Measurements from ENCODE around the gene PRPS2. TPM values are rescaled to one million over a fixed set of nuclear protein-coding genes. Genes with fewer than 3 reads are reported as not detected.

PRPS2 gene
- total RNA-seq = 78.3 and 79.1 TPM in 2 replicates

GRCh38 chrX:12791257-12792228 lies at the start of gene PRPS2:
TSS of gene PRPS2 (plus strand) at chrX:12791412. CDS start at chrX:12791498, 86 bp downstream.
- intact Hi-C loops (cut with micrococcal nuclease) = loop anchor here (1.0 to 5.0 kb wide), 2 partner anchors 20 to 1236 kb away; partner anchors contain the start of gene GEMIN8

GRCh38 chrX:12741416-12741815 lies 49.8 kb upstream of the PRPS2 start:
- intact Hi-C loops (cut with micrococcal nuclease) = no loop called here

- intact Hi-C loops (cut with micrococcal nuclease) = no loop called here
These were observed 43.8 kb upstream of the PRPS2 start for GRCh38 chrX:12747433-12747832.

DNA sequence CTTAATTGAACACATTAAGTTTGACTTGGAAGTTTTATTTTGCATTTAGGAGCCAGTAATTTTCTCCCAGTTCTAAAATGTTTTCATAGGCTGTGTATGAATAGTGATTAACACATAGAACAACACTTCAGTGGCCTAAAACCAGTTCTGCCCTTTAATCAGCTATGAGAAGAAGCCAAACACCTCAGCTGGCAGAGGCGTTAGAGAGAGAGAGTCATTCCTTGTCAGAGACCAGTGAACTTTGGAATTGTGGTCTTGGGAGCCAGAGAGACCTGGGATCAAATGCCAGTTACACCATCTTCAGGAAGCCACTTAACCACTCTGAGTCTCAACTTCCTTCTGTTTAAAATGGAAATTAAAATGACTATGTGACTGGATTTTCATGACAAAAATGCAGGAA lies 39.3 kb upstream of the PRPS2 start:
- intact Hi-C loops (cut with micrococcal nuclease) = no loop called here

DNA sequence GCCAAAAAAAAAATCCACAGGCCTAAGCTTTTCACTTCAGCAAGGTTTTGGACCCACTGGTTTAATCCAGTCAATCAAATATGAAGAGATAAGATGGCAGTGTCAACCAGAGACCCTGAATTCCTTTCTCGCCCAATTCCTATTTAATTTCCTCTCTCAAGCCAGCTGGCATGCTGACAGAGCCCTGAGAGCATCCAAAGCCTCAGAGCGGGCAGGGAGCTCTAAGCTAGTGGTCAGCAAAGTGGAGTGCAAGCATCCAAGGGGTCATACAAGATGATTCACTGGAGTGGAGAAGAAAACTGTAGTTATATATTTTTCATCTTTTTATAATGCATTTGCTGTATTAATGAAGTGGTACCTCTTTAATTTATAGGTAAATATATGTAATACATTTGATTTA lies 37.8 kb upstream of the PRPS2 start:
- intact Hi-C loops (cut with micrococcal nuclease) = no loop called here

DNA sequence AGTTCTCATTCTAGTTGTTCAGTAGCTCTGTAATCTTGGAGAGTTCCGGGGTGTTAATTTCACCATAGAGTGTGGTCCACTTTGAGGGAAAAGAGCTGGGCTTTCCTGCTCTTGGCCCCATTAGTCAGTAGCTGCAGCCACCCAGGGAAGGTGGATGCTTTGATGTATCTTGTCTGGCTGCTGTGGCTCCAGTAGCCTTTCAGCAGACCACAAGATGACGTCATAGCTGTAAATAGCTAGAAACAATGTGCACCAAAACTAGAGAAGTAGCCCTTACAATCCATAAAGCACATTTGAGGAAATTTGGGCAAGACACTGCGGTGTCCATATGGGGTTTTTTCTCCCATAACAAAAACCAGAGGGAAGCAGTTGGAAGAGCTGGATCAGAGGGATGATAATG lies 32.9 kb upstream of the PRPS2 start:
- intact Hi-C loops (cut with micrococcal nuclease) = no loop called here

DNA sequence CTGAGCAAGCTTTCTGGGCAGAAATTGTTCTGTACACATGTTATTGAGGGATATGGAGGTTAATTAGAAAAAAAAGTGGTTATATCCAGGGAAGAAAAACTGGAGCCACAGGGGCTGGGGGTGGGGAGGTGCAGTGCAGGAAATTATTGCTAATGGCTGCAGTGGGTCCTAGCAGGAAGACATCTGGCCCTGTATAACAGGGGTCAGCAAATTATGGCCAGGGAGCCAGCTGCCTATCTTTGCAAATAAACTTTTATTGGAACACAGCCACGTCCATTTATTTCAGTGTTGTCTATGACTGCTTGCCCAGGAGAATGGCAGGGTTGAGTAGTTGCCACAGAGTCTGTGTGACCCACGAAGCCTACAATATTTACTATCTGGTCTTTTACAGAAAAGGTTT lies 23.4 kb upstream of the PRPS2 start:
- intact Hi-C loops (cut with micrococcal nuclease) = no loop called here

- intact Hi-C loops (cut with micrococcal nuclease) = no loop called here
These were observed 22.7 kb upstream of the PRPS2 start for GRCh38 chrX:12768491-12768890.

DNA sequence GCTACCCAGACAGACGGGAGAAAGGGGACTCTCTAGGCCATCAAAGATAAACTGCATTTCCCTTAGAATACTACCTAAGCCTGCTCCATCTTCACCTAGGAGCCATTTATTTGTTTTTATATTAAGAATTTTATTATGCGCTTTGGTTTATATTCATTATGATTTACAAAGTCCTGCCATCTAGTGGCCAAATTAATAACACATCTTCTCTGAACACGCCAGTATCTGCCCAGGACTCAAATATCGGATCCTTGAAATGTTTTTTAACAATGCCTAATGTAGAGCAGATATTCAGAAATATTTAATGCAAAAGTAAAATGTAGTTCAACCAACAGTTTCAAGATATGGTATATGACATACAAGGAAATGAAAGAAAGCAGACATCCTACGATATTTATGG lies 20.8 kb upstream of the PRPS2 start:
- intact Hi-C loops (cut with micrococcal nuclease) = loop anchor here (5.0 kb wide), 1 partner anchor 122 kb away; no protein-coding TSS in a partner anchor

DNA sequence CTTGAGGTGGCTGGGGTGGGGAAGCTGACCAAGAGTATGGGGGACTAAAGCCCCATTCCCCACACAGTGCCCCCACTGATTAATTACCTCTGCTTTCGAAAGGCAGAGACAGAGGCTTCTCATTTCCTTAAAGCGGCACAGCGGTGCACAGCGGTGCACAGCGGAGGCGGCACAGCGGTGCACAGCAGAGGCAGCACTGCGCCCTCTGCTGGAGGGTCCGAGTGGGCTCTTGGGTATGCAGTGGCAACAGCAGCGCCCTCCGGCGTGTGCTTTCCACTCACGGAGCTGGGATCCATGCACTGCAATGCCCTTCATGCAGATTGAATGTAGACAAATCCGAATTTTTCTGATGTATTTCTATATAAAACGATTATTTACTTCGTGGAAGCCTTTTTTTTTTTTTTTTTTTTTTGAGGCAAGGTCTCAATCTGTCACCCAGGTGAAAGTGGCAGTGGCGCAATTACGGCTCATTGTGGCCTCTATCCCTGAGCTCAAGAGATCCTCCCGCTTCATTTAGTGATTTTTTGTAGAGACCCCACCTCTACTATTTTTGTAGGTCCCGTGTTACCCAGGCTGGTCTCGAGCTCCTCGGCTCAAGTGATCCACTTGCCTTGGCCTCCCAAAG lies 19.7 kb upstream of the PRPS2 start:
- intact Hi-C loops (cut with micrococcal nuclease) = loop anchor here (1.0 to 5.0 kb wide), 2 partner anchors 20 to 121 kb away; partner anchors contain the start of gene PRPS2

DNA sequence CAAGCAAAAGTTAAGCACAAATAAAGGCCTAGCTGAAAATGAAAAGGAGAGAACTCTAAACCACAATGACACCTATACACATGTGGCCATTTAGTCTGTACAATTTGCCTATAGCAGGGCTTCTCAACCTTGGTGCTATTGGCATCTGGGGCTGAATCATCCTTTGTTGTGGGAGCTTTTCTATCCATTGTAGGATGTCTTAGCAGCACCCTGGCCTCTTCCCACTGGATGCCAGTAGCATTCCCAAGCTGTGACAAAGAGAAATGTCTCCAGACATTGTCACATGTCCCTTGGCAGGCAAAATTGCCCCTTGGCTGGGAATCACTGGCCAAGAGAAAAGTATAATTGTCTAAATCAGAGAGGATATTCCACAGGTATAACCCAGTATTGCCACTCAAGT lies 13.5 kb upstream of the PRPS2 start:
- intact Hi-C loops (cut with micrococcal nuclease) = no loop called here

DNA sequence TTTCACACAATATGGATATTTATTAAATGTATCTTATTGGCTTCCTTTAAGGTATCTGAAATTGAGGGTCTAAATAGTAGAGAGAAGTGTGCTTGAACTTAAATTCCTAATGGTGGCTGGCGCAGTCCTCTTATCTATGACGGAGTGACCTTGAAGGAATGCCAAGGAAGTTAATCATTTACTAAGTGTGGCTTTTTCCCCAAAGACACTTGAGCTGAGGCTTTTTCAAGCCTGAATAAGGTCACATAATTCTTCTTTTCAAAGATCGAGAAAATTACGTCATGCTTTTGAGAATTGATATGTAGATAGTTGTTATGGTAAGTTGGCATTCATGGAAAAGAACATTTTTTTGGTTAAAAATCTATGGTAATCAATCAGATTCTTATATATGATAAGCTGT lies 11.7 kb upstream of the PRPS2 start:
- intact Hi-C loops (cut with micrococcal nuclease) = no loop called here

DNA sequence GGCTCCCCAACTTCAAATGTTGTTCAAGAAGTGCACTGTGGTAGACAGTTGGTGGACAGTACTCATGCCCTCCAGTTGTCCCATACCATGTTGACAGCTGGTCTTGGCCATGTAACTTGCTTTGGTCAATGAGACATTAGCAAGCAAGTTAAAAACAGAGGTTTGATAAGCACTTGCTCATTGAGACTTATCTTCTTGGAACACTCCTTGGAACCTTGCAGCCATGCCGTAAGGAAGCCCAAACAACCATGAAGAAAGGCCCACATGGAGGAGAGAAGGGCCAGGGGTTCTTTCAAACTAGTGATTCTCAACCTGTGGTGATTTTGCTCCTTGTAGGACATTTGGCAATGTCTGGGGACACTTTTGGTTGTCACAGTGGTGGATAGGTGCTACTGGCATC lies 2.6 kb upstream of the PRPS2 start:
- intact Hi-C loops (cut with micrococcal nuclease) = no loop called here

- intact Hi-C loops (cut with micrococcal nuclease) = loop anchor here (5.0 kb wide), 1 partner anchor 1237 kb away; the partner anchor contains the start of gene GEMIN8
These were observed 1.2 kb upstream of the PRPS2 start for GRCh38 chrX:12789976-12790375.

DNA sequence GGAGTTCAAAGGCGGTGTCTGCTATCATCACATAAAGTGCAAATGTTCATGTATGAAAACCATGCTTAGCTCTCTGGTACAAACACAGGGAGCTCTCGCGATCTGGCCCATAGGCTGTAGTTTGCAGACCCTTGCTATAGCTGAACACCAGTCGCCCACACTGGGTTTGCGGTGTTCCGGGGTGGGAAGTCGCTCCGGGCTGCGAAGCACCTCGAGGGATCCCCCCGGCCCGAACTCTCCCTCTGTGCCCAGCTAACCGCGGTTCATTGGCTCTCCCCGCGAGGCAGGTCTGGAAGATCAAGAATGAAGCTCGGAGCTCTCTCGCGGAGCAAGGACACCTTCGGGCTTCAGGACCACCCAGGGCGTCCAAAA lies 341 bp upstream of the PRPS2 start:
- intact Hi-C loops (cut with micrococcal nuclease) = loop anchor here (1.0 to 5.0 kb wide), 2 partner anchors 20 to 1236 kb away; partner anchors contain the start of gene GEMIN8

DNA sequence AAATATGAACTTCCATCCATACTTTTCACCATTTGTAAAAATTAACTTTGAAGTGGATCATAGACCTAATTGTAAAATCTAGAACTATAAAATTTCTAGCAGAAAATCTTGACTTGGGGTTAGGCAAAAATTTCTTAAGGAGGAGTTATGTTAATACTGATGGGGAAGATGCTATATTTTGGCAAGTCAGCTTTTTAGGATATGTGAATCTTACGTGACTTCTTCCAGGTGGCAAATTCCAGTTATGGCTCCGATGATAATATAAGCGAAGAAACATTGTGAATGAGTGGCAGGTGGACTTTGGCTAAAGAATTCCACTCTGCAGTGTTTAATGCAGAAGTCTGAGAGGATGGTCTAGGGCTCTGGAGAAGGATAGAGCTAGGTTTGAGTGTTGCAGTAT lies 1.5 kb downstream of the PRPS2 start:
- intact Hi-C loops (cut with micrococcal nuclease) = loop anchor here (5.0 kb wide), 1 partner anchor 1235 kb away; the partner anchor contains the start of gene GEMIN8

DNA sequence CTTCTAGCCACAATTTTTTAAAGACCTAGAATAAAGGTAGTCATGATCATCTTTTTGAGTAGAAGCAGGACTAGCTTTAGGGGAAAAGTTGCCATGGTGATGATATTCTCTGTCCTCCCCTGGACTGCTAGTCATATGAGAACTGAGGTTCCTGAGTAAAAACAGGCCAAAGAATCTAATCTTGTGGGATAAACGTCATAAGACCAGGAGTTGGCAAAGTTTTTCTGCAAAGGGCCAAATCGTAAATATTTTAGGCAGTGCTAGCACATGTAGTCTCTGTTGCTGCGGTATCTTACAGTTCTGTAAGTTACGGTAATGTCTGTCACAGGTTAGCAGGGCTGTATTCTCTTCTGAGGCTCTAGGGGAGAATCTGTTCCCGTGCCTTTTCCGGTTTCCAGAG lies 3.4 kb downstream of the PRPS2 start:
- intact Hi-C loops (cut with micrococcal nuclease) = loop anchor here (5.0 kb wide), 1 partner anchor 1233 kb away; the partner anchor contains the start of gene GEMIN8

GRCh38 chrX:12798601-12799000 lies 7.4 kb downstream of the PRPS2 start:
- intact Hi-C loops (cut with micrococcal nuclease) = no loop called here

DNA sequence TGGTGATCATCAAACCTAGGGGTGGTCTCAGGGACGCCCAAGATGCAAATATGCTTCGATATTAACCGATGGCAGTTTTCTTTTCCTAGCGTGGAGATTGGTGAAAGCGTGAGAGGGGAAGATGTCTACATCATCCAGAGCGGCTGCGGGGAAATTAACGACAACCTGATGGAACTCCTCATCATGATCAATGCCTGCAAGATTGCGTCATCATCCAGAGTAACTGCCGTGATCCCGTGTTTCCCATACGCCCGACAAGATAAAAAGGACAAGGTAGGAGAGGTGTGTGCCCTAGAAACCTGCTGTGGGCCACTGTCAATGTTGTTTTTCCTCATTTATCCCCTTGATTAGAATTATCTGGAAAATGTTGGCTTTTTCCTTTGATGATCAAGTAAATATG lies 7.9 kb downstream of the PRPS2 start:
- intact Hi-C loops (cut with micrococcal nuclease) = no loop called here

- intact Hi-C loops (cut with micrococcal nuclease) = no loop called here
These were observed 11.5 kb downstream of the PRPS2 start for GRCh38 chrX:12802741-12803140.

DNA sequence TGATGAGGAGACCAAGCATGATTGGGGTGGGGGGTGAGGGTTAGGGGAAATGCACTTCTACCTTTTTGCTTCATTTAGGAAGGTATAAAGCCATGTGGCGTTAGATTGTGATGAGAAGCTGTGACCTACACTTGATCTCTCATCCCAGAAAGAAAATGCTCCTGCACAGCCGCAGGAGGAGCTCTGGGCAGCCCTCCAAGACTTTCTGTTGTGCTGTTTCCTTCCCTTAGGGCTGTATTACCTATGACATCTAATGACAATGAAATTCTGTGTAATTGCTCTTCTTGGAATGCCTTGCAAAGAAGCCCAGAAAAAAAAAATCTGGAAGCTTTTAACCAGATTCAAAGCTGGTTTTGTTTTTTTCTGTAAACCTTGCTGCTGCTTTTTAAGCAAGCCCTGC lies 13.4 kb downstream of the PRPS2 start:
- intact Hi-C loops (cut with micrococcal nuclease) = no loop called here

GRCh38 chrX:12805333-12805732 lies 14.1 kb downstream of the PRPS2 start:
- intact Hi-C loops (cut with micrococcal nuclease) = no loop called here
